ENCODE results near the gene FRY. TPM values are rescaled to one million over a fixed set of nuclear protein-coding genes. Genes with fewer than 3 reads are reported as not detected.

FRY gene
- polyA plus RNA-seq, 1 experiment, result 24.6 TPM

GRCh38 chr13:32330441-32330840, 298.9 kb downstream of the FRY start:
- CTCF ChIA-PET, result no interaction called here
- Histone ChIP-seq H3K4me3 (ENCODE audit: low read depth, low read length) (no peak overlapping the region), H3K9me3 (ENCODE audit: control insufficient read depth, insufficient read depth, low read length) (no peaks in the 10 kb centered on the region), H3K27me3 (ENCODE audit: control insufficient read depth, insufficient read depth, low read length) (no peaks in the 10 kb centered on the region), H3K27ac (ENCODE audit: low read depth, low read length) (no peak overlapping the region)
- POLR2A ChIA-PET, result no interaction called here
- no peak for TF ChIP-seq CTCF (IDR thresholded peaks at IDR 0.05; ENCODE audit: low read depth, low read length)
- DNase-seq (ENCODE audit: low read depth, low spot score), result no peak

- CTCF ChIA-PET, result interaction anchor here (0.7 to 1.4 kb wide), 2 partner anchors 10 to 41 kb away, joined by 3 read pairs; no protein-coding TSS in a partner anchor
Observed at GRCh38 chr13:32334671-32335070, 303.1 kb downstream of the FRY start.

GRCh38 chr13:32340914-32341313, 309.3 kb downstream of the FRY start:
- CTCF ChIA-PET, result no interaction called here
- Histone ChIP-seq H3K4me3 (ENCODE audit: low read depth, low read length) (no peak overlapping the region), H3K27ac (ENCODE audit: low read depth, low read length) (no peak overlapping the region), H3K9me3 (ENCODE audit: control insufficient read depth, insufficient read depth, low read length) (no peaks in the 10 kb centered on the region), H3K27me3 (ENCODE audit: control insufficient read depth, insufficient read depth, low read length) (no peaks in the 10 kb centered on the region)
- DNase-seq (ENCODE audit: low read depth, low spot score), result no peak
- POLR2A ChIA-PET, result interaction anchor here (0.6 kb wide), 1 partner anchor 55 kb away, joined by 14 read pairs; no protein-coding TSS in a partner anchor
- TF ChIP-seq CTCF (IDR thresholded peaks at IDR 0.05; ENCODE audit: low read depth, low read length), result no peak

More at GRCh38 chr13:32334671-32335070, 303.1 kb downstream of the FRY start:
- DNase-seq (ENCODE audit: low read depth, low spot score), result no peak
- POLR2A ChIA-PET, result interaction anchor here (1.1 kb wide), 1 partner anchor 19 kb away, joined by 3 read pairs; the partner anchor contains the start of genes BRCA2 and ZAR1L
- Histone ChIP-seq H3K4me3 (ENCODE audit: low read depth, low read length) (no peak overlapping the region), H3K27ac (ENCODE audit: low read depth, low read length) (no peak overlapping the region), H3K27me3 (ENCODE audit: control insufficient read depth, insufficient read depth, low read length) (no peaks in the 10 kb centered on the region), H3K9me3 (ENCODE audit: control insufficient read depth, insufficient read depth, low read length) (no peaks in the 10 kb centered on the region)
- no peak for TF ChIP-seq CTCF (IDR thresholded peaks at IDR 0.05; ENCODE audit: low read depth, low read length)

GRCh38 chr13:32347651-32348050, 316.1 kb downstream of the FRY start:
- Histone ChIP-seq H3K9me3 (ENCODE audit: control insufficient read depth, insufficient read depth, low read length) (no peaks in the 10 kb centered on the region), H3K27ac (ENCODE audit: low read depth, low read length) (no peak overlapping the region), H3K27me3 (ENCODE audit: control insufficient read depth, insufficient read depth, low read length) (no peaks in the 10 kb centered on the region), H3K4me3 (ENCODE audit: low read depth, low read length) (no peak overlapping the region)
- ChIA-PET CTCF (no interaction called here), POLR2A (no interaction called here)
- no peak for TF ChIP-seq CTCF (IDR thresholded peaks at IDR 0.05; ENCODE audit: low read depth, low read length)
- no peak for DNase-seq (ENCODE audit: low read depth, low spot score)

Measured in AG04450 (cell line).